ENCODE measurements around the gene MUC6.

Gene MUC6

GRCh38 chr11:1003159-1003558 lies 33.4 kb downstream of the MUC6 start:
- DNase-seq = no peak

GRCh38 chr11:1002406-1002984 lies 34.0 kb downstream of the MUC6 start:
- DNase-seq = no peak

- no peak for DNase-seq
Observed at GRCh38 chr11:1001617-1002405, 34.7 kb downstream of the MUC6 start.

- no peak for DNase-seq
Observed at GRCh38 chr11:1000357-1001278, 35.9 kb downstream of the MUC6 start.

- no peak for DNase-seq
Observed at GRCh38 chr11:999009-999408, 37.5 kb downstream of the MUC6 start.

GRCh38 chr11:997907-998306 lies 38.6 kb downstream of the MUC6 start:
- no peak for DNase-seq

GRCh38 chr11:996681-997080 lies 39.8 kb downstream of the MUC6 start:
- no peak for DNase-seq

GRCh38 chr11:995752-996420 lies 40.6 kb downstream of the MUC6 start:
- DNase-seq = no peak

GRCh38 chr11:995044-995751 lies 41.3 kb downstream of the MUC6 start:
- DNase-seq = no peak

- no peak for DNase-seq
Observed at GRCh38 chr11:993632-994167, 42.8 kb downstream of the MUC6 start.

- DNase-seq = no peak
Observed at GRCh38 chr11:992577-992976, 43.9 kb downstream of the MUC6 start.

GRCh38 chr11:991711-992307 lies 44.7 kb downstream of the MUC6 start:
- DNase-seq = no peak

GRCh38 chr11:991034-991433 lies 45.5 kb downstream of the MUC6 start:
- no peak for DNase-seq

GRCh38 chr11:990101-990500 lies 46.4 kb downstream of the MUC6 start:
- DNase-seq = no peak

GRCh38 chr11:987671-988070 lies 48.8 kb downstream of the MUC6 start:
- no peak for DNase-seq

GRCh38 chr11:986952-987305 lies 49.6 kb downstream of the MUC6 start:
- DNase-seq = no peak

- no peak for DNase-seq
Observed at GRCh38 chr11:986270-986951, 50.1 kb downstream of the MUC6 start.

- DNase-seq = no peak
Observed at GRCh38 chr11:985848-986247, 50.7 kb downstream of the MUC6 start.

- DNase-seq = no peak
Observed at GRCh38 chr11:985406-985805, 51.1 kb downstream of the MUC6 start.

- no peak for DNase-seq
Observed at GRCh38 chr11:984546-984945, 52.0 kb downstream of the MUC6 start.

- no peak for DNase-seq
Observed at GRCh38 chr11:981764-982163, 54.8 kb downstream of the MUC6 start.
